ENCODE data around the gene ATP10A.

The ATP10A gene

DNA sequence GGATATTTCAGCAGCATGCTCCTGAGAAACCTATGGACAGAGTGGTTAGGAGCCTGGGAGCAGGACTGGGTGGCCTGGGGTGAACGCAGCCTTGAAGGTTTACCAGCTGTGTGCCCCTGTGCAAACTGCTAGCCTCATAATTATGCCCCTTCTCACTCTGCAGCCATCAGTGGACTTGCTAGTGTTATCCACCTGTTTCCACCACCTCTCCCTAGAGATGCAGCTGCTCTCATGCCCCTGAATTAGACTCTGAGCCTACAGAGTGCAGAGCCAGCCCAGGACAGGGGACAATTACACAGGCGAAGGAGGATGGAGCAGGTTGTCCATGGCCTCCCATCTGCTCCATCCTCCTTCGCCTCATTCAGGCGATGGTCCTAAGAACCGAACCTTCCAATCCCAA is 175.9 kb downstream of the ATP10A start:
- Histone ChIP-seq H3K9ac (ENCODE audit: low read length) (no peak overlapping the region), H3K9me3 (ENCODE audit: control insufficient read depth, low read length) (no peaks in the 10 kb centered on the region), H3K27me3 (replicated peaks; ENCODE audit: control insufficient read depth, insufficient read depth, low read length) (no peaks in the 10 kb centered on the region), H3K36me3 (ENCODE audit: control insufficient read depth, insufficient read depth, low read length, severe bottlenecking) (peaks cover 18% of the 10 kb centered on the region), H3K4me3 (ENCODE audit: low read length) (no peak overlapping the region), H3K4me1 (ENCODE audit: control insufficient read depth, insufficient read depth, low read length) (peaks cover 33% of the 10 kb centered on the region)
- DNase-seq (ENCODE audit: low read depth) = no peak

DNA sequence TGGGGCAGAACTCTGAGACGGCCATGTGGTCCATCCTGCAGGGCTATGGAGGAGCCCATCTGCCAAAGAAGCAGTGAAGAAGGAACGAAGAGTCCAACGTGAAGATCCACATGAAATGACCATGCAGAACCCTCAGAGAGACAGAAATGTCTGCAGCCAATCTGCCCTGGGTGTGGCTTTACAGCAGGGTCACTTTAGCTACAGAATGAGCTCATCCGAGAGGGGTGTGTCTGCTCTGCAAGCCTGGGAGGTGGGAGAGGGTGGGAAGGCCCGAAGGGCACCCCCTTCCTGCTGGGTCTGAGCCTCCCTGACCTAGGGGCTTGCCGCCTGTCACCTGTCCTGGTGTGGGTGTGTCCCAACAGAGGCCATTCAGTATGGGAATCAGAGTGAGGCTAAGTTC is 176.3 kb downstream of the ATP10A start:
- Histone ChIP-seq H3K4me3 (ENCODE audit: low read length) (no peak overlapping the region), H3K4me1 (ENCODE audit: control insufficient read depth, insufficient read depth, low read length) (peaks cover 30% of the 10 kb centered on the region), H3K9me3 (ENCODE audit: control insufficient read depth, low read length) (no peaks in the 10 kb centered on the region), H3K27me3 (replicated peaks; ENCODE audit: control insufficient read depth, insufficient read depth, low read length) (no peaks in the 10 kb centered on the region), H3K36me3 (ENCODE audit: control insufficient read depth, insufficient read depth, low read length, severe bottlenecking) (peaks cover 18% of the 10 kb centered on the region), H3K9ac (ENCODE audit: low read length) (no peak overlapping the region)
- DNase-seq (ENCODE audit: low read depth) = no peak

DNA sequence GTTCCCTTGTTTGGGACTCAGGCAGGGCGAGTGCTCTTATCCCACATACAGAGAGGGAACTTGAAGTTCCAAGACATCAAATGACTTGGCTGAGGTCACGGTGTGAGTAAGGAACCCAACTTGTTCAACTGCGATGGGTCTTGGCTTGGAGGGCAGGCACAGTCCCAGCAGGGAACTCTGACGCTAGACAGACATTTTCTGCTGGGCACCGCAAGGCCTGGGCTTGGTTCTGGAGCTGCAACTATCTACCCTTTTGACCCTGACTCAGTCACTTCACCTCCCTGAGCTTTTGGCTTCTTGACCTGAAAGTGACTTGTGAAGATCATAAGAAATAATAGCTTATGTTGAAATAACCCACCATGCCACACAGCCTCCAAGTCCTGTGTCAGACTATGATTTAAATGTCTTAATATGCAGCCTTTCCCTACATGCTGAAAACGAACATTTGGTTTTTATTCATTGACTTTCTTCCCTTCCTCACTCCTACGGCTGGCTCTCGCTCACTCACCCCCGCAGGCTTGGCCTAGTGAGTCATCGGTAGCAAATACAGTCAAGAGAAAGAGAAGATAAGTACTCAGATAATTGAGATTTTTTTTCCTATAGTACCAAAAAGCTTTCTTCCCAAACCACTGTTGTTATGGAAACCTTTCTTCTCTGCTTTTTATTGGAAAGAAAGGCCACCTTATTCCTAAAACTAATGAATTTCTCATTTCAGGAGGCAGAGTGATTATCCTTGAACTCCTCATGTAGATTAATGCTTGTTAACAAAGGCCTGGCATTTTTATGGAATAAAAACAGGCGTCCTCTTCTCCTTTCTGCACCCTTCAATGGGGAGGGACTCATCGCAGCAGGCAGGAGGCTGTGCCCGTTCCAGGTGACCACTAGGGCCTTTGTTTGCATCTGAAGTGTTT is 178.4 kb downstream of the ATP10A start:
- H3K27me3 ChIP-seq (replicated peaks; ENCODE audit: control insufficient read depth, insufficient read depth, low read length) = no peaks in the 10 kb centered on the region
- no peaks in the 10 kb centered on the region for H3K9me3 ChIP-seq (ENCODE audit: control insufficient read depth, low read length)
- peaks cover 34% of the 10 kb centered on the region for H3K36me3 ChIP-seq (ENCODE audit: control insufficient read depth, insufficient read depth, low read length, severe bottlenecking)
- H3K4me1 ChIP-seq (ENCODE audit: control insufficient read depth, insufficient read depth, low read length) = peaks cover 16% of the 10 kb centered on the region
- DNase-seq (ENCODE audit: low read depth) = peak; percentile 91
- H3K9ac ChIP-seq (ENCODE audit: low read length) = peak overlapping the region; percentile 18
- H3K4me3 ChIP-seq (ENCODE audit: low read length) = no peak overlapping the region

DNA sequence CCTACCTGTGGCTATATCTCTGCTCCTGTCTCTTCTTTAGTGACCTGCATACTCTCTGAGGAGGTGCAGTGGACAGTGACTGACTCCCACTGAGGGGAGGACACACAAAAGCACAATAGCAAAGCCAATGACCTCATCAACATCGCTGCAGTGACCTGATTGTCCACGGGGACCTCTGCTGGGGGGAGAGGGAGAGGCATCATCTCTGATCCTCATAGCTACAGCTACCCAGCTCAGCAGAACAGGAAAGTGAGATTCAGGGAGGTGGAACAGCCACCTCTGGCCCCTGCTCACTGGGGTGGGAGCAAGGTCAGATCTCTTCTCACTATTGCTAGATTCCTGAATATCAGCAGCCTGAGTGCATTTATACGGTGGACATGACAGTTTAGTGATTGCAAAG is 179.2 kb downstream of the ATP10A start:
- H3K9me3 ChIP-seq (ENCODE audit: control insufficient read depth, low read length) = no peaks in the 10 kb centered on the region
- no peaks in the 10 kb centered on the region for H3K27me3 ChIP-seq (replicated peaks; ENCODE audit: control insufficient read depth, insufficient read depth, low read length)
- H3K4me1 ChIP-seq (ENCODE audit: control insufficient read depth, insufficient read depth, low read length) = peaks cover 16% of the 10 kb centered on the region
- DNase-seq (ENCODE audit: low read depth) = no peak
- no peak overlapping the region for H3K4me3 ChIP-seq (ENCODE audit: low read length)
- H3K9ac ChIP-seq (ENCODE audit: low read length) = no peak overlapping the region
- H3K36me3 ChIP-seq (ENCODE audit: control insufficient read depth, insufficient read depth, low read length, severe bottlenecking) = peaks cover 42% of the 10 kb centered on the region

DNA sequence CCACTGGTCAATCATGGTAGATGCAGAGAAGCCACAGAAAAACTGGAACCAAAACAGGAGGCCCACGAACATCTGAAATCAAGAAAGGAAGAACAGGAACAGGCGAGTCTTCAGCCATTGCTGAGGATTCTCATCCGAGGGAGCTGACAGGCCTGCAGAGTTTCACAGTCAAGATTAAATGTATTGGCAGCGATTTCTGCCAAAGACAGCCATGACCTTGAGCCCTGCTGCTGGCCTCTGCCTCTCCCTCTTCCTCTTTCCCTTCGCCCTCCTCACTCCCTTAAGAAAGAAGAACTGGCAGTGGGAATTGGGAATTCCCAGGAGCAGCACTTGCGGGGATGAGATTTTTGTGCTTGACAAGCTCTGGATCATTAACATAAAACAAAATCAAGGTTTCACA is 179.7 kb downstream of the ATP10A start:
- H3K4me3 ChIP-seq (ENCODE audit: low read length) = no peak overlapping the region
- peaks cover 47% of the 10 kb centered on the region for H3K36me3 ChIP-seq (ENCODE audit: control insufficient read depth, insufficient read depth, low read length, severe bottlenecking)
- H3K9ac ChIP-seq (ENCODE audit: low read length) = no peak overlapping the region
- no peak for DNase-seq (ENCODE audit: low read depth)
- H3K27me3 ChIP-seq (replicated peaks; ENCODE audit: control insufficient read depth, insufficient read depth, low read length) = no peaks in the 10 kb centered on the region
- H3K9me3 ChIP-seq (ENCODE audit: control insufficient read depth, low read length) = no peaks in the 10 kb centered on the region
- peaks cover 16% of the 10 kb centered on the region for H3K4me1 ChIP-seq (ENCODE audit: control insufficient read depth, insufficient read depth, low read length)

DNA sequence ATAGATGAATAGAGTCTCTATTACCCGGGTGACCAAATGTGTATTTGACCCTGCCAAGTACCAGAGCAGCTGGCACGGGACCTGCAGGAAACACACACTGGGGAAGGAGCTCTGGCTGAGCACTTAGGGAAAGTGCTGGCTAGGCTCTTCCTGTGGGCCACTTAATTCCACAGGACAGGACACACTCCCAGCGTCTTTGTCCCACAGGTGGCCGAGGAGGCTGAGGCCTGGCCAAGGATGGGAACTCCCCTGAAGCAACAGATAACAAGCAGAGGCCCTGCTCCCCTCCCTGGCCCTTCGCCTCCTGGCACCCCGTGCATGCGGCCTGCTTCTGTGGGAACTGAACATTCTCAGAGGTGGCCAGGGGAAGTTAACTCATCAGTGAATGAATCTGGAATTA is 180.8 kb downstream of the ATP10A start:
- H3K9ac ChIP-seq (ENCODE audit: low read length) = no peak overlapping the region
- H3K4me3 ChIP-seq (ENCODE audit: low read length) = no peak overlapping the region
- peaks cover 43% of the 10 kb centered on the region for H3K36me3 ChIP-seq (ENCODE audit: control insufficient read depth, insufficient read depth, low read length, severe bottlenecking)
- no peaks in the 10 kb centered on the region for H3K9me3 ChIP-seq (ENCODE audit: control insufficient read depth, low read length)
- H3K27me3 ChIP-seq (replicated peaks; ENCODE audit: control insufficient read depth, insufficient read depth, low read length) = no peaks in the 10 kb centered on the region
- DNase-seq (ENCODE audit: low read depth) = no peak
- H3K4me1 ChIP-seq (ENCODE audit: control insufficient read depth, insufficient read depth, low read length) = peaks cover 16% of the 10 kb centered on the region

DNA sequence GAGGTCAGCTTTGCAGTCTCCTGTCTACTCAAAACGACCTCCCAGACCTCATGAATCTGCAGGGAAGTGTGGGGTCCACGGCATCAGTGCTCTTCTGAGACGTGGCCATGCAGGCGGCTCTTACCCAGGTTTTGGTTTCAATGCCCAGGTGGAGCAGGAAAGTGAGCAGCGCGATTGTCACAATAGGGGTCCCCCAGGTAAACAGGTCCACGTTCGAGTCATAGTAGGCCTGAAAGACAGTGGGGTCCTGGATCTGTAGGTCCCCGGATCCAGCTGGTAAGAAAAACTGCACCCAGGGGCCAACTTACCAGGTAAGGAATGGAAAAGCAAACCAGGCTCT is 182.5 kb downstream of the ATP10A start:
- no peak for DNase-seq (ENCODE audit: low read depth)

DNA sequence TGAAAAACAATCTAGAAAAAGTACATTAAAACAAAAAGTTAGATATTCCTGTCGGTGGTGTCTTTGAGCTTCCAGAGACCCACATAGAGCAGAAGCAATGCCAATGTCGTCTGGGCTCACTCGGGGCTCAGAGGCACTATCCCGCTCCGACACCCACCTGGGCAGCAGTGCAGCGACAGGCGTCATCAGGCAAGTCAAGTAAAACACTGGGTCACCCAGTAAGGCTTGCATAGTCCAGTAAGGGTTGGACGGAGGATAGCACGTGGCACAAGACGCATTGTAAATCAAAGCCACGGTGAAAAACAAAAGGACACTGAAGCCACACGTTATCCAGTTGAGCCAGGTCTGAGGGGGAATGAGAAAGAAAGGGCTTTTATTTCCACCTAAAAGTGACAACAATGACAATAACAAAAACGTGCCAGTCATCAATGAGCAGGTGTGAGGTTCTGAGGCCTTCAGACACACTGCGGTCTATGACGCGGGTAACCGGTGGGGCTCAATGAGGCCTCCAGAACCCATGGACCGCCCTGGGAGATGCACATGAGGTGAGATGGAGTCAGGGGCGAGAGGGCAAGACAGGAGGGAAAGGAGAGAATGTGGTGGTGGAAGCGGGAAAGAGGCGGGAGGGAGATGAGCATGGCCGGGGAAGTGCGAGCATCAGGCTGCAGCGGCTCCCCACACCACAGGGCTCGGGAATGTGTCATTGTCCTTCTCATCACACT is 183.0 kb downstream of the ATP10A start:
- H3K4me1 ChIP-seq (ENCODE audit: control insufficient read depth, insufficient read depth, low read length) = peaks cover 12% of the 10 kb centered on the region
- H3K27me3 ChIP-seq (replicated peaks; ENCODE audit: control insufficient read depth, insufficient read depth, low read length) = no peaks in the 10 kb centered on the region
- no peak overlapping the region for H3K4me3 ChIP-seq (ENCODE audit: low read length)
- no peak for DNase-seq (ENCODE audit: low read depth)
- H3K36me3 ChIP-seq (ENCODE audit: control insufficient read depth, insufficient read depth, low read length, severe bottlenecking) = peaks cover 44% of the 10 kb centered on the region
- H3K9ac ChIP-seq (ENCODE audit: low read length) = no peak overlapping the region
- H3K9me3 ChIP-seq (ENCODE audit: control insufficient read depth, low read length) = no peaks in the 10 kb centered on the region

More for the DNA sequence above, 182.5 kb downstream of the ATP10A start:
- Histone ChIP-seq H3K4me1 (ENCODE audit: control insufficient read depth, insufficient read depth, low read length) (peaks cover 16% of the 10 kb centered on the region), H3K9me3 (ENCODE audit: control insufficient read depth, low read length) (no peaks in the 10 kb centered on the region), H3K9ac (ENCODE audit: low read length) (no peak overlapping the region), H3K36me3 (ENCODE audit: control insufficient read depth, insufficient read depth, low read length, severe bottlenecking) (peaks cover 44% of the 10 kb centered on the region), H3K4me3 (ENCODE audit: low read length) (no peak overlapping the region), H3K27me3 (replicated peaks; ENCODE audit: control insufficient read depth, insufficient read depth, low read length) (no peaks in the 10 kb centered on the region)

DNA sequence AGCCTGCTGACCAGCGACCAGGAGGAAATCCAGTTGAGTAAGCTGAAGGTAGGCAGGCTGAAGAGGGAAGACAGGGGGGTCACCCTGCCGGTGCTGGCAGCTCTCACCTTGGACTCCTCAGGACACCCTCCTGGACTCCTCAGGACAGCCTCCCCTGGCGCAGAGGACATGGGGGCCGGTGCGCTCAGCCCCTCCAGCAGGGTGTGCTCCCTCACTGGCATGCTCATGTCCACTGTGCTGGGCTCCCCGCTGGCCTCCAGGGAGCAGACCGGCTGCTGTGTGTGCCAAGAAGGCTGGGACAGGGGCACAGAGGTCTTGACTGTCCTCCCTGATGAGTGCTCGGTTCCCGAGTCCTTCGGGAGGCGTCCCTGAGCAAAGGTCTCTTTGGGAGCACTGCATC is 183.6 kb downstream of the ATP10A start:
- Histone ChIP-seq H3K4me1 (ENCODE audit: control insufficient read depth, insufficient read depth, low read length) (peaks cover 11% of the 10 kb centered on the region), H3K4me3 (ENCODE audit: low read length) (no peak overlapping the region), H3K36me3 (ENCODE audit: control insufficient read depth, insufficient read depth, low read length, severe bottlenecking) (peaks cover 44% of the 10 kb centered on the region), H3K27me3 (replicated peaks; ENCODE audit: control insufficient read depth, insufficient read depth, low read length) (no peaks in the 10 kb centered on the region), H3K9me3 (ENCODE audit: control insufficient read depth, low read length) (no peaks in the 10 kb centered on the region), H3K9ac (ENCODE audit: low read length) (no peak overlapping the region)
- no peak for DNase-seq (ENCODE audit: low read depth)

DNA sequence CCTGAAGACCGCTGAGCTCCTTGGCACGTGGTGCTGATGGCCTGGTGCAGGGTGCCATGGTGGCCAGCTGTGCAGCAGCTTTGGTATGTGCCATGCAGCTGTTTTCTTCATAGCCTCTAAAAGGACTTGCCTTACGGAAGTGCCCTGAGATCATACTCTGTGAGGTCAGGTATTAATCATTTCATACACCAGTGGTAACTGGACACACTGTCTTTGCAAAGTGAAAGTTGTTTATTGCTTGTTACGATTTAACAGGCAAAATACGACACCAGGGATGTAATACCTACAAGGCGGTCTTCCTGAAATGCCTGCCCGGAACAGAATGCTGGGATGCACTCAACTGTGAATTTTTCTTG is 184.6 kb downstream of the ATP10A start:
- peaks cover 5% of the 10 kb centered on the region for H3K4me1 ChIP-seq (ENCODE audit: control insufficient read depth, insufficient read depth, low read length)
- H3K9me3 ChIP-seq (ENCODE audit: control insufficient read depth, low read length) = no peaks in the 10 kb centered on the region
- peaks cover 48% of the 10 kb centered on the region for H3K36me3 ChIP-seq (ENCODE audit: control insufficient read depth, insufficient read depth, low read length, severe bottlenecking)
- no peak overlapping the region for H3K9ac ChIP-seq (ENCODE audit: low read length)
- H3K4me3 ChIP-seq (ENCODE audit: low read length) = no peak overlapping the region
- no peaks in the 10 kb centered on the region for H3K27me3 ChIP-seq (replicated peaks; ENCODE audit: control insufficient read depth, insufficient read depth, low read length)
- no peak for DNase-seq (ENCODE audit: low read depth)

DNA sequence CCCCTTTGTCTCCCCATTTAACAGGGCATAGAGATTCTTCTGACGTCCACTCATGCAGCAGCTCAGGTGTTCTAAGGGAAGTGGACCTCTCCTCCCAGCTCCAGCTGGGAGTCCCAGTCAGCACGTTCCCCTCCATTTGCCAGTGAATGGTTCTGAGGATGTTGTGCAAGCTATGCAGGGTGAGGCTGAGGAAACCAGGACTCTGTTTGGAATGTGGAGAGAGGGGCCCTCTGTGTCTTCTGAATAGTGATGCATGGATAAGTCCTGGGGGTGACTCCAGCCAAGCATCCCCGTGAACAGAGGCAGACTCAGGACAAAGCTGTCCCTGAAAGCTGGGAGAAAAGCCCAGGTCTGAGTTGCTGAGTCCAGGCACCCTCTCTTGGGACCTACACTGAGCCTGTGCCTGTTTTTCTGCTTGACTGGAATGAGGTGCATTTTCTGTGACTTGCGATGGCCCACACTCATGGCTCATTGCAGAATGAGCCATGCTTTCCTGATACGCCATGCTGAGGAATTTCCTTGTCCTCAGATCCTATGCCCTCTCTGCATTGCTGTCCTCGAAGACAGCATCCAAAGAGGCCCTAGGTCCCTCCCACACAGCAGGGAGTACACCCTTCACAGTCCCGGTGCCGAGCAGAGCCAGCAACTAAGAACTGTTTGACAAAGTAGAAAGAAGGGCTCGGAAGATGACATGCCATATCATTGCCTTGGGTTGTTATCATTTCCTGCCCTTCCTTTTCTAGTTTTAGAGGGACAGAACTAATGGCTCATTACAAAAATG is 185.2 kb downstream of the ATP10A start:
- Histone ChIP-seq H3K27me3 (replicated peaks; ENCODE audit: control insufficient read depth, insufficient read depth, low read length) (no peaks in the 10 kb centered on the region), H3K4me1 (ENCODE audit: control insufficient read depth, insufficient read depth, low read length) (peaks cover 5% of the 10 kb centered on the region), H3K9ac (ENCODE audit: low read length) (no peak overlapping the region), H3K36me3 (ENCODE audit: control insufficient read depth, insufficient read depth, low read length, severe bottlenecking) (peaks cover 46% of the 10 kb centered on the region), H3K4me3 (ENCODE audit: low read length) (no peak overlapping the region), H3K9me3 (ENCODE audit: control insufficient read depth, low read length) (no peaks in the 10 kb centered on the region)
- DNase-seq (ENCODE audit: low read depth) = no peak

All from adipocyte (in vitro differentiated cells).